HCT116 (cell line): Measurements from ENCODE around the gene KDM3B. TPM values are rescaled to one million over a fixed set of nuclear protein-coding genes. Genes with fewer than 3 reads are reported as not detected.
"Not testable (repeated sequence)": the region's sequence is repeated elsewhere in the genome, so short reads cannot be mapped to it uniquely, and the experiment has no call there.

Experiments used
- ATAC-seq: fragments of 200-7000 bp; cut with Tn5 transposase; 2 replicates; pipeline ENCODE4 v1.9.1; 2020; ENCODE audit warnings: mild to moderate bottlenecking, moderate library complexity
- BruUV-seq: library from RNA; stranded (reverse); fragments of 400-500 nt; replicated peaks from 2 replicates; lab custom pipeline; 2021; lab: Mats Ljungman, UMichigan
- CTCF ChIA-PET: fragments of 300-600 bp; sonication (Branson Sonifier 250); formaldehyde crosslinking; loops from one replicate; lab custom pipeline; 2021; ENCODE audit warnings: antibody characterized with exemption; lab: Charles Lee
- POLR2A ChIA-PET: fragments of 300-600, 350-600 bp; sonication (Branson Sonifier 250); formaldehyde crosslinking; loops from one replicate; lab custom pipeline; 2021; ENCODE audit warnings: antibody characterized with exemption; lab: Charles Lee
- RAD21 ChIA-PET, 2 experiments: fragments of 300-600 bp; sonication (Branson Sonifier 250); formaldehyde crosslinking; loops; one replicate each; lab custom pipeline; 2023; ENCODE audit warnings: low total read pairs in 2 of 2; ENCODE audit not compliant: uncharacterized antibody in 2 of 2, unreplicated experiment in 2 of 2, low non-redundant PET in 1 of 2; lab: Charles Lee
- DNase-seq: peaks from one replicate; pipeline ENCODE4 v3.0.0-alpha.2; 2010; ENCODE audit warnings: low read depth, low spot score
- H2AFZ ChIP-seq: fragments of 200-600 bp; shearing (Covaris generic), sonication (generic); 2 replicates; pipeline ENCODE4 v1.6.1; 2017; ENCODE audit warnings: low read depth, mixed run types, mixed read lengths, antibody characterized with exemption, low read length; ENCODE audit not compliant: poor library complexity, severe bottlenecking
- H3K27ac ChIP-seq: 2 replicates; pipeline ENCODE4 v1.5.1; 2012; ENCODE audit warnings: low read depth, low read length
- H3K27me3 ChIP-seq: fragments of 200-600 bp; sonication (generic); 2 replicates; pipeline ENCODE4 v1.6.1; 2016; ENCODE audit warnings: mixed run types, low read length, mixed read lengths; ENCODE audit not compliant: insufficient read depth
- H3K36me3 ChIP-seq, 2 experiments: fragments of 200-500 bp in 1 of 2; fragments of 200-600 bp in 1 of 2; sonication (Bioruptor generic) in 1 of 2; sonication (generic) in 1 of 2; 2 replicates each; pipeline versions ENCODE4 v1.5.1 to v1.6.1; 2014 to 2016; ENCODE audit warnings: low read length in 2 of 2, inconsistent platforms in 1 of 2, mixed read lengths in 1 of 2, mixed run types in 1 of 2; ENCODE audit not compliant: insufficient read depth in 2 of 2, control insufficient read depth in 1 of 2
- H3K4me1 ChIP-seq, 2 experiments: fragments of 200-600 bp in 1 of 2; sonication (generic) in 1 of 2; 2 replicates each; pipeline versions ENCODE4 v1.5.1 to v1.6.1; 2012 to 2017; ENCODE audit warnings: low read length in 2 of 2, inconsistent platforms in 1 of 2, mild to moderate bottlenecking in 1 of 2, mixed read lengths in 1 of 2, mixed run types in 1 of 2, moderate library complexity in 1 of 2; ENCODE audit not compliant: insufficient read depth in 2 of 2, control insufficient read depth in 1 of 2
- H3K4me2 ChIP-seq: fragments of 200-600 bp; sonication (generic); 2 replicates; pipeline ENCODE4 v1.6.1; 2017; ENCODE audit warnings: mixed run types, low read length, mixed read lengths
- H3K4me3 ChIP-seq, 2 experiments: fragments of 200-600 bp in 1 of 2; sonication (generic) in 1 of 2; replicated peaks in 1 of 2; 2 replicates each; pipeline ENCODE4 v1.5.1; 2011 to 2016; ENCODE audit warnings: low read length in 2 of 2, control low read depth in 1 of 2, low read depth in 1 of 2, mild to moderate bottlenecking in 1 of 2, mixed read lengths in 1 of 2, mixed run types in 1 of 2
- H3K79me2 ChIP-seq: fragments of 200-600 bp; sonication (generic); 2 replicates; pipeline ENCODE4 v1.6.1; 2017; ENCODE audit warnings: mild to moderate bottlenecking, mixed run types, low read length, moderate library complexity, mixed read lengths; ENCODE audit not compliant: insufficient read depth
- H3K9ac ChIP-seq: fragments of 200-600 bp; sonication (generic); 2 replicates; pipeline ENCODE4 v1.6.1; 2016; ENCODE audit warnings: low read length, mixed read lengths
- H3K9me2 ChIP-seq: fragments of 200-600 bp; sonication (generic), shearing (Covaris generic); 2 replicates; pipeline ENCODE4 v1.6.1; 2017; ENCODE audit warnings: mixed run types, mild to moderate bottlenecking, moderate library complexity; ENCODE audit not compliant: insufficient read depth
- H3K9me3 ChIP-seq, 2 experiments: fragments of 200-500 bp in 1 of 2; fragments of 200-600 bp in 1 of 2; sonication (Bioruptor generic) in 1 of 2; sonication (generic) in 1 of 2; 2 replicates each; pipeline ENCODE4 v1.6.1; 2014 to 2017; ENCODE audit warnings: low read length in 2 of 2, mixed read lengths in 2 of 2, inconsistent platforms in 1 of 2, low read depth in 1 of 2, mild to moderate bottlenecking in 1 of 2, mixed run types in 1 of 2, moderate library complexity in 1 of 2; ENCODE audit not compliant: control insufficient read depth in 1 of 2, insufficient read depth in 1 of 2
- H4K20me1 ChIP-seq: fragments of 200-600 bp; sonication (generic), shearing (Covaris generic); 2 replicates; pipeline ENCODE4 v1.6.1; 2017; ENCODE audit warnings: mixed run types, mild to moderate bottlenecking, moderate library complexity; ENCODE audit not compliant: insufficient read depth
- CEBPB ChIP-seq: IDR thresholded peaks from 2 replicates; pipeline ENCODE4 v1.6.1; 2012; ENCODE audit warnings: low read depth
- EGR1 ChIP-seq: IDR thresholded peaks from 2 replicates; pipeline ENCODE4 v1.6.1; 2012; ENCODE audit warnings: low read depth
- ELF1 ChIP-seq: IDR thresholded peaks from 2 replicates; pipeline ENCODE4 v1.6.1; 2012; ENCODE audit warnings: low read depth, borderline replicate concordance
- EZH2 ChIP-seq: fragments of 200-600 bp; sonication (generic); IDR thresholded peaks from 2 replicates; pipeline ENCODE4 v1.6.1; 2017; ENCODE audit warnings: antibody characterized with exemption, mixed run types
- EZH2phosphoT487 ChIP-seq: fragments of 200-600 bp; IDR thresholded peaks from 2 replicates; pipeline ENCODE4 v1.6.1; 2018; ENCODE audit warnings: antibody characterized with exemption, borderline replicate concordance
- JUND ChIP-seq: IDR thresholded peaks from 2 replicates; pipeline ENCODE4 v1.6.1; 2012
- POLR2A ChIP-seq: IDR thresholded peaks from 2 replicates; pipeline ENCODE4 v1.7.0; 2011; ENCODE audit warnings: borderline replicate concordance; ENCODE audit not compliant: insufficient read depth, insufficient read length; ENCODE audit errors: extremely low read depth
- POLR2AphosphoS5 ChIP-seq: IDR thresholded peaks from 2 replicates; pipeline ENCODE4 v1.6.1; 2011; ENCODE audit warnings: mild to moderate bottlenecking, low read depth, low read length, moderate library complexity
- SIN3A ChIP-seq: IDR thresholded peaks from 2 replicates; pipeline ENCODE4 v1.6.1; 2012; ENCODE audit warnings: low read depth
- SP1 ChIP-seq: IDR thresholded peaks from 2 replicates; pipeline ENCODE4 v1.6.1; 2012; ENCODE audit warnings: low read depth
- ZBTB33 ChIP-seq: IDR thresholded peaks from 2 replicates; pipeline ENCODE4 v1.6.1; 2011; ENCODE audit warnings: mild to moderate bottlenecking, low read length, moderate library complexity; ENCODE audit not compliant: insufficient replicate concordance; ENCODE audit errors: extremely low read depth
- ZFX ChIP-seq: fragments of 450-650 bp; IDR thresholded peaks from 2 replicates; pipeline ENCODE4 v1.6.1; 2017
- ZNF274 ChIP-seq: fragments of 200-500 bp; sonication (Bioruptor generic); IDR thresholded peaks from 2 replicates; pipeline ENCODE4 v1.6.1; 2014; ENCODE audit warnings: mild to moderate bottlenecking, low read depth, low read length, inconsistent platforms
- intact Hi-C: fragments of 100-400 bp; cut with micrococcal nuclease; formaldehyde crosslinking; loops from 2 replicates; pipeline ENCODE4 v1.10.0; 2022
- total RNA-seq: library from RNA; stranded (reverse); gene quantifications from one replicate; pipeline ENCODE4 v1.2.1, GENCODE V29; 2021; ENCODE audit not compliant: unreplicated experiment
- TF ChIP-seq, protein P1 (sequence below): IDR thresholded peaks from 2 replicates; pipeline ENCODE4 v1.6.1; 2012; ENCODE audit warnings: low read depth
- TF ChIP-seq, protein P2 (sequence below), 3 experiments: fragments of 200-600 bp in 1 of 3; sonication (generic) in 1 of 3; IDR thresholded peaks in 2 of 3; conservative IDR thresholded peaks in 1 of 3; 2 replicates each; pipeline ENCODE4 v1.5.1; 2012 to 2017; ENCODE audit warnings: low read depth in 2 of 3, low read length in 2 of 3, antibody characterized with exemption in 1 of 3, borderline replicate concordance in 1 of 3, control low read depth in 1 of 3, mild to moderate bottlenecking in 1 of 3, mixed read lengths in 1 of 3, mixed run types in 1 of 3, moderate library complexity in 1 of 3; ENCODE audit not compliant: insufficient read depth in 1 of 3

The KDM3B gene
- total RNA-seq, 1 experiment from 2014 or later: 65.1 TPM

GRCh38 chr5:138389332-138389731, 36.8 kb downstream of the KDM3B start:
- no peak overlapping the region for H2AFZ ChIP-seq
- H3K4me2 ChIP-seq: no peak overlapping the region
- BruUV-seq: no TSS peak
- no peak overlapping the region for H3K9ac ChIP-seq
- no peaks in the 10 kb centered on the region for H3K9me3 ChIP-seq
- TF ChIP-seq EZH2 (no peak), POLR2A (no peak), SIN3A (no peak), ZNF274 (no peak), CEBPB (no peak), EGR1 (no peak), ZBTB33 (no peak), ELF1 (no peak), ZFX (no peak), JUND (no peak), SP1 (no peak), EZH2phosphoT487 (no peak), POLR2AphosphoS5 (no peak)
- TF ChIP-seq, protein P1, sequence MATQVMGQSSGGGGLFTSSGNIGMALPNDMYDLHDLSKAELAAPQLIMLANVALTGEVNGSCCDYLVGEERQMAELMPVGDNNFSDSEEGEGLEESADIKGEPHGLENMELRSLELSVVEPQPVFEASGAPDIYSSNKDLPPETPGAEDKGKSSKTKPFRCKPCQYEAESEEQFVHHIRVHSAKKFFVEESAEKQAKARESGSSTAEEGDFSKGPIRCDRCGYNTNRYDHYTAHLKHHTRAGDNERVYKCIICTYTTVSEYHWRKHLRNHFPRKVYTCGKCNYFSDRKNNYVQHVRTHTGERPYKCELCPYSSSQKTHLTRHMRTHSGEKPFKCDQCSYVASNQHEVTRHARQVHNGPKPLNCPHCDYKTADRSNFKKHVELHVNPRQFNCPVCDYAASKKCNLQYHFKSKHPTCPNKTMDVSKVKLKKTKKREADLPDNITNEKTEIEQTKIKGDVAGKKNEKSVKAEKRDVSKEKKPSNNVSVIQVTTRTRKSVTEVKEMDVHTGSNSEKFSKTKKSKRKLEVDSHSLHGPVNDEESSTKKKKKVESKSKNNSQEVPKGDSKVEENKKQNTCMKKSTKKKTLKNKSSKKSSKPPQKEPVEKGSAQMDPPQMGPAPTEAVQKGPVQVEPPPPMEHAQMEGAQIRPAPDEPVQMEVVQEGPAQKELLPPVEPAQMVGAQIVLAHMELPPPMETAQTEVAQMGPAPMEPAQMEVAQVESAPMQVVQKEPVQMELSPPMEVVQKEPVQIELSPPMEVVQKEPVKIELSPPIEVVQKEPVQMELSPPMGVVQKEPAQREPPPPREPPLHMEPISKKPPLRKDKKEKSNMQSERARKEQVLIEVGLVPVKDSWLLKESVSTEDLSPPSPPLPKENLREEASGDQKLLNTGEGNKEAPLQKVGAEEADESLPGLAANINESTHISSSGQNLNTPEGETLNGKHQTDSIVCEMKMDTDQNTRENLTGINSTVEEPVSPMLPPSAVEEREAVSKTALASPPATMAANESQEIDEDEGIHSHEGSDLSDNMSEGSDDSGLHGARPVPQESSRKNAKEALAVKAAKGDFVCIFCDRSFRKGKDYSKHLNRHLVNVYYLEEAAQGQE: no peak
- TF ChIP-seq, protein P2, sequence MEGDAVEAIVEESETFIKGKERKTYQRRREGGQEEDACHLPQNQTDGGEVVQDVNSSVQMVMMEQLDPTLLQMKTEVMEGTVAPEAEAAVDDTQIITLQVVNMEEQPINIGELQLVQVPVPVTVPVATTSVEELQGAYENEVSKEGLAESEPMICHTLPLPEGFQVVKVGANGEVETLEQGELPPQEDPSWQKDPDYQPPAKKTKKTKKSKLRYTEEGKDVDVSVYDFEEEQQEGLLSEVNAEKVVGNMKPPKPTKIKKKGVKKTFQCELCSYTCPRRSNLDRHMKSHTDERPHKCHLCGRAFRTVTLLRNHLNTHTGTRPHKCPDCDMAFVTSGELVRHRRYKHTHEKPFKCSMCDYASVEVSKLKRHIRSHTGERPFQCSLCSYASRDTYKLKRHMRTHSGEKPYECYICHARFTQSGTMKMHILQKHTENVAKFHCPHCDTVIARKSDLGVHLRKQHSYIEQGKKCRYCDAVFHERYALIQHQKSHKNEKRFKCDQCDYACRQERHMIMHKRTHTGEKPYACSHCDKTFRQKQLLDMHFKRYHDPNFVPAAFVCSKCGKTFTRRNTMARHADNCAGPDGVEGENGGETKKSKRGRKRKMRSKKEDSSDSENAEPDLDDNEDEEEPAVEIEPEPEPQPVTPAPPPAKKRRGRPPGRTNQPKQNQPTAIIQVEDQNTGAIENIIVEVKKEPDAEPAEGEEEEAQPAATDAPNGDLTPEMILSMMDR (IDR thresholded peaks at IDR 0.05 in 2 of 3, conservative IDR thresholded peaks at IDR 0.05 in 1 of 3; ENCODE audit: borderline replicate concordance in 1 of 3, insufficient read depth in 1 of 3, low read depth in 2 of 3, low read length in 2 of 3): no peak
- DNase-seq (no peak), ATAC-seq (no peak)
- H3K27ac ChIP-seq: no peak overlapping the region
- ChIA-PET RAD21 (no interaction called here), CTCF (no interaction called here), POLR2A (no interaction called here)
- no peak overlapping the region for H3K4me3 ChIP-seq
- no peaks in the 10 kb centered on the region for H3K27me3 ChIP-seq
- H4K20me1 ChIP-seq: no peaks in the 10 kb centered on the region
- no peaks in the 10 kb centered on the region for H3K79me2 ChIP-seq
- H3K9me2 ChIP-seq: no peaks in the 10 kb centered on the region
- peaks cover 22 to 49% of the 10 kb centered on the region in 2 experiments; a peak in 3 of 4 replicates for H3K36me3 ChIP-seq
- no peaks in the 10 kb centered on the region for H3K4me1 ChIP-seq
- intact Hi-C loops: no loop called here

GRCh38 chr5:138389911-138390310, 37.4 kb downstream of the KDM3B start:
- H3K4me1 ChIP-seq, H2AFZ ChIP-seq, H3K4me3 ChIP-seq, H4K20me1 ChIP-seq, H3K4me2 ChIP-seq, H3K79me2 ChIP-seq, H3K27ac ChIP-seq, CTCF ChIA-PET, BruUV-seq, H3K27me3 ChIP-seq, DNase-seq, H3K9ac ChIP-seq, H3K9me3 ChIP-seq, RAD21 ChIA-PET, ATAC-seq, POLR2A ChIA-PET, H3K9me2 ChIP-seq, intact Hi-C loops: not testable (repeated sequence)
- H3K36me3 ChIP-seq: peaks cover 22 to 49% of the 10 kb centered on the region in 2 experiments; a peak in 3 of 4 replicates
